PC-9 (cell line): Measurements from ENCODE around the gene DAPK2. TPM values are rescaled to one million over a fixed set of nuclear protein-coding genes. Genes with fewer than 3 reads are reported as not detected.

Source experiments
- BruUV-seq: library from RNA; stranded (reverse); fragments of 400-500 nt; replicated peaks from 2 replicates; lab custom pipeline; 2021; lab: Mats Ljungman, UMichigan
- CTCF ChIA-PET: fragments of 300-600 bp; sonication (Branson Sonifier 250); formaldehyde crosslinking; loops from one replicate; lab custom pipeline; 2022; ENCODE audit warnings: antibody characterized with exemption; lab: Charles Lee
- POLR2A ChIA-PET: fragments of 300-600 bp; sonication (Branson Sonifier 250); formaldehyde crosslinking; loops from one replicate; lab custom pipeline; 2022; ENCODE audit warnings: antibody characterized with exemption; ENCODE audit not compliant: unreplicated experiment; lab: Charles Lee
- DNase-seq, 2 experiments: peaks; one replicate each; pipeline versions ENCODE4 v3.0.0 to v3.0.0-alpha.2; 2015 to 2022; ENCODE audit warnings: mixed read lengths in 1 of 2
- H2AFZ ChIP-seq: fragments of 200-600 bp; sonication (generic); 2 replicates; pipeline ENCODE4 v1.8.1; 2017; ENCODE audit warnings: antibody characterized with exemption
- H3F3A ChIP-seq: fragments of 200-600 bp; sonication (generic); 2 replicates; pipeline ENCODE4 v1.8.1; 2017; ENCODE audit warnings: antibody characterized with exemption, mild to moderate bottlenecking, low read depth; ENCODE audit not compliant: insufficient read depth
- H3K27ac ChIP-seq: fragments of 200-600 bp; sonication (generic); 2 replicates; pipeline ENCODE4 v1.6.1; 2016; ENCODE audit warnings: mixed run types
- H3K27me3 ChIP-seq: fragments of 200-600 bp; sonication (generic); 2 replicates; pipeline ENCODE4 v1.6.1; 2016; ENCODE audit warnings: low read depth, mixed run types; ENCODE audit not compliant: insufficient read depth
- H3K36me3 ChIP-seq: fragments of 200-600 bp; sonication (generic); 2 replicates; pipeline ENCODE4 v1.6.1; 2016; ENCODE audit warnings: low read depth, mixed run types
- H3K4me1 ChIP-seq: fragments of 200-600 bp; sonication (generic); replicated peaks from 2 replicates; pipeline ENCODE4 v1.6.1; 2016; ENCODE audit warnings: mixed run types; ENCODE audit not compliant: insufficient read depth
- H3K4me2 ChIP-seq: fragments of 200-600 bp; sonication (generic); 2 replicates; pipeline ENCODE4 v1.6.1; 2017; ENCODE audit warnings: mixed run types
- H3K4me3 ChIP-seq: fragments of 200-600 bp; sonication (generic); 2 replicates; pipeline ENCODE4 v1.6.1; 2016; ENCODE audit warnings: mixed run types
- H3K79me2 ChIP-seq: fragments of 200-600 bp; sonication (generic); 2 replicates; pipeline ENCODE4 v1.6.1; 2017; ENCODE audit warnings: low read depth, mixed run types
- H3K9me2 ChIP-seq: fragments of 200-600 bp; sonication (generic); 2 replicates; pipeline ENCODE4 v1.8.1; 2017; ENCODE audit warnings: mild to moderate bottlenecking; ENCODE audit not compliant: insufficient read depth
- H3K9me3 ChIP-seq: fragments of 200-600 bp; sonication (generic); 2 replicates; pipeline ENCODE4 v1.8.1; 2016; ENCODE audit warnings: low read depth; ENCODE audit not compliant: insufficient read depth
- H4K20me1 ChIP-seq: fragments of 200-600 bp; sonication (generic); 2 replicates; pipeline ENCODE4 v1.8.1; 2017; ENCODE audit not compliant: insufficient read depth
- EZH2 ChIP-seq: fragments of 200-600 bp; sonication (generic); IDR thresholded peaks from 2 replicates; pipeline ENCODE4 v1.8.0; 2017; ENCODE audit warnings: antibody characterized with exemption, low read depth
- intact Hi-C: fragments of 100-400 bp; cut with micrococcal nuclease; formaldehyde crosslinking; loops from one replicate; pipeline ENCODE4 v1.10.0; 2022; ENCODE audit not compliant: unreplicated experiment
- total RNA-seq: library from RNA; stranded (reverse); gene quantifications from 2 replicates; pipeline ENCODE4 v1.2.3, GENCODE V29; 2021
- TF ChIP-seq, protein P1 (sequence below): fragments of 200-600 bp; sonication (generic); conservative IDR thresholded peaks from 2 replicates; pipeline ENCODE4 v1.6.1; 2017; ENCODE audit warnings: mixed run types, antibody characterized with exemption, mild to moderate bottlenecking, moderate library complexity

The DAPK2 gene
- total RNA-seq, 1 experiment from 2014 or later: 11.0 TPM

DNA sequence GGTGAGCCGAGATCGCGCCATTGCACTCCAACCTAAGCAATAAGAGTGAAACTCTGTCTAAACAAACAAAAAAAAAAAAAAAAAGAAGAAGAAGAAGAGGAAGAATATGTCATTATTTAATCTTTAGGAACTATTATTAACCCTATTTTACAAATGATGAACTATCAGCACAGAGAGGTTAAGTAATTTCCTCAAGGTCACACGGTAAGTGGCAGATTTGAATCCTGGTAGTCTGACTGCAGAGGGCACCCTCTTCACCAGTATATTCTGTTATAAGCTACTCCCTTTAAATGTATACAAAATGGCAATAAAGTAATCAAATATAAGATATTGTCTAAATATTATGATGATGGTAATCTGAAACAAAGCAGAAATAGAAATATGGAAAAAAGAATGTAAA, 135.1 kb downstream of the DAPK2 start:
- TF ChIP-seq, protein P1, sequence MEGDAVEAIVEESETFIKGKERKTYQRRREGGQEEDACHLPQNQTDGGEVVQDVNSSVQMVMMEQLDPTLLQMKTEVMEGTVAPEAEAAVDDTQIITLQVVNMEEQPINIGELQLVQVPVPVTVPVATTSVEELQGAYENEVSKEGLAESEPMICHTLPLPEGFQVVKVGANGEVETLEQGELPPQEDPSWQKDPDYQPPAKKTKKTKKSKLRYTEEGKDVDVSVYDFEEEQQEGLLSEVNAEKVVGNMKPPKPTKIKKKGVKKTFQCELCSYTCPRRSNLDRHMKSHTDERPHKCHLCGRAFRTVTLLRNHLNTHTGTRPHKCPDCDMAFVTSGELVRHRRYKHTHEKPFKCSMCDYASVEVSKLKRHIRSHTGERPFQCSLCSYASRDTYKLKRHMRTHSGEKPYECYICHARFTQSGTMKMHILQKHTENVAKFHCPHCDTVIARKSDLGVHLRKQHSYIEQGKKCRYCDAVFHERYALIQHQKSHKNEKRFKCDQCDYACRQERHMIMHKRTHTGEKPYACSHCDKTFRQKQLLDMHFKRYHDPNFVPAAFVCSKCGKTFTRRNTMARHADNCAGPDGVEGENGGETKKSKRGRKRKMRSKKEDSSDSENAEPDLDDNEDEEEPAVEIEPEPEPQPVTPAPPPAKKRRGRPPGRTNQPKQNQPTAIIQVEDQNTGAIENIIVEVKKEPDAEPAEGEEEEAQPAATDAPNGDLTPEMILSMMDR: no peak
- no peak for TF ChIP-seq EZH2
- Histone ChIP-seq H3K4me1 (no peaks in the 10 kb centered on the region), H3K36me3 (no peaks in the 10 kb centered on the region), H3K9me3 (no peaks in the 10 kb centered on the region), H3F3A (no peaks in the 10 kb centered on the region), H3K9me2 (no peaks in the 10 kb centered on the region), H3K27me3 (no peaks in the 10 kb centered on the region), H2AFZ (no peak overlapping the region), H3K4me2 (no peak overlapping the region), H4K20me1 (no peaks in the 10 kb centered on the region), H3K79me2 (no peaks in the 10 kb centered on the region), H3K4me3 (no peak overlapping the region), H3K27ac (no peak overlapping the region)
- BruUV-seq: no TSS peak
- POLR2A ChIA-PET: no interaction called here
- CTCF ChIA-PET: no interaction called here
- intact Hi-C loops: no loop called here
- DNase-seq: no peak

DNA sequence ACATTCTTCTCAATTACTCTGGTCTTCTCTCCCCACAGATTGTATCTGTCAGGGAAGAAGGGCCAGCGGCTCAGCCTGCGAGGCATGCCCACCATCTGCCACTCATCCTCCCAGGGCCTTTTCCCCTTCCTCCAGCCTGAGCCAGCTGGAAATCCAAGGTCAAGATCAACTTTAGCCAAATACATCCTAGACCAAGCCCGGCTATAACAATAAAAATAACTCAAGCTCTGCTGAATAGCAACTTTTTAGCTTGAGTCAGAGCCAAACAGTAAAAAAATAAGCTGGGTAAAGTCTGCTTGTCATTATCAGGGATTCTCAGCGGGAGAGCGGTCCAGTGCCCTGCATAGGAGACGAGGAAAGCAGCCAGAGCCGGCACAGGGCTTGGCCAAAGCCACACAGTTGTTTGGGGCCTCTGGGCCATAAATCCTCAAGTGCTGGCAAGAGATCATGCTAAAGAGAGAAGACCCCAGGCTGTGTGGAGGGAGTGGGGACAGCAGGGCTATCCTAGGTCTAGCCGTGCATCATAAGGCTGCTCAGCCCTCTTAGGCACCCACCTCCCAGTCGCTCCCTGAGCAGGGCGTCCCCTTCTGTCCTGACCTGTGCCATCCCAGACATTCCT, 136.4 kb downstream of the DAPK2 start:
- Histone ChIP-seq H3K4me2 (no peak overlapping the region), H2AFZ (no peak overlapping the region), H4K20me1 (no peaks in the 10 kb centered on the region), H3K36me3 (no peaks in the 10 kb centered on the region), H3K9me2 (no peaks in the 10 kb centered on the region), H3K27me3 (no peaks in the 10 kb centered on the region), H3K4me1 (no peaks in the 10 kb centered on the region), H3K79me2 (no peaks in the 10 kb centered on the region), H3K9me3 (no peaks in the 10 kb centered on the region), H3K4me3 (no peak overlapping the region), H3K27ac (no peak overlapping the region), H3F3A (no peaks in the 10 kb centered on the region)
- intact Hi-C loops: no loop called here
- DNase-seq: no peak
- BruUV-seq: no TSS peak
- no peak for TF ChIP-seq EZH2
- TF ChIP-seq, protein P1: no peak
- ChIA-PET CTCF (interaction anchor here (0.6 to 0.7 kb wide), 2 partner anchors 135 to 1834 kb away, joined by 3 to 7 read pairs; no protein-coding TSS in a partner anchor), POLR2A (interaction anchor here (0.6 kb wide), 1 partner anchor 12 kb away, joined by 5 read pairs; no protein-coding TSS in a partner anchor)

DNA sequence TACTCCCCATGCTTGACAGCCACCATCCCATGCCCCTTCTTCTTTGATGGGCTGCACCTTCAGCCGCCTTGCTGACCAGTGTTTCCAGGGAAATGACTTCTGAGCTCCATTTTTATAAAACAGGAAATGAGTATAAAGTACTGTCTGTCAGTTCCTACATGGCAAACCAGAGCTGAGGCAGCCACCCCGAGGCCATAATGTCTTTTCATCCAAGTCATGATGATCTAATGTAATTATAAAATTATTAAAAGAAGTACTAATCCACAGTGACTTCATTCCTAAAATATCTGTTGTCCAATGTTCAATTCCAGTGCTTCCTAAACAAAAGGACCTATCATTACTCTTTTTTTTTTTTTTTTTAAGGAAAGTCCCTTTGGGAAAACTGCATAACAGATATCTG, 137.3 kb downstream of the DAPK2 start:
- BruUV-seq: no TSS peak
- H3K9me3 ChIP-seq: no peaks in the 10 kb centered on the region
- no peaks in the 10 kb centered on the region for H3F3A ChIP-seq
- H3K27ac ChIP-seq: no peak overlapping the region
- H3K27me3 ChIP-seq: no peaks in the 10 kb centered on the region
- no peaks in the 10 kb centered on the region for H3K4me1 ChIP-seq
- ChIA-PET POLR2A (interaction anchor here (0.6 kb wide), 1 partner anchor 11 kb away, joined by 5 read pairs; no protein-coding TSS in a partner anchor), CTCF (interaction anchor here (0.6 to 0.7 kb wide), 3 partner anchors 136 to 1833 kb away, joined by 3 to 7 read pairs (median 4); no protein-coding TSS in a partner anchor)
- TF ChIP-seq, protein P1: no peak
- no peak for TF ChIP-seq EZH2
- no peaks in the 10 kb centered on the region for H4K20me1 ChIP-seq
- no peak overlapping the region for H3K4me2 ChIP-seq
- DNase-seq: no peak
- no peaks in the 10 kb centered on the region for H3K9me2 ChIP-seq
- intact Hi-C loops: no loop called here
- no peak overlapping the region for H2AFZ ChIP-seq
- H3K36me3 ChIP-seq: no peaks in the 10 kb centered on the region
- no peaks in the 10 kb centered on the region for H3K79me2 ChIP-seq
- no peak overlapping the region for H3K4me3 ChIP-seq
